Keratinocyte (primary cell): ENCODE data around the gene STAG3. TPM values are rescaled to one million over a fixed set of nuclear protein-coding genes. Genes with fewer than 3 reads are reported as not detected.

Source experiments
- DNase-seq: peaks from one replicate; pipeline ENCODE4 v3.0.0-alpha.2; 2011; ENCODE audit warnings: low read depth, missing footprints, low spot score
- FAIRE-seq: peaks from 2 replicates; lab custom pipeline; 2011; peaks lifted over from hg19 to GRCh38; lab: Jason Lieb, UNC
- H2AFZ ChIP-seq: 2 replicates; pipeline ENCODE4 v1.6.0; 2012; ENCODE audit warnings: low read length, control low read depth, inconsistent platforms; ENCODE audit not compliant: control insufficient read depth
- H3K27ac ChIP-seq: 2 replicates; pipeline ENCODE4 v1.5.1; 2011; ENCODE audit warnings: low read length; ENCODE audit not compliant: control insufficient read depth, insufficient read depth
- H3K27me3 ChIP-seq: 3 replicates; pipeline ENCODE4 v1.6.0; 2011; ENCODE audit warnings: low read length; ENCODE audit not compliant: control insufficient read depth, insufficient read depth; ENCODE audit errors: extremely low read depth
- H3K36me3 ChIP-seq, 2 experiments: 2 replicates in 1 of 2; 3 replicates in 1 of 2; pipeline ENCODE4 v1.5.1; 2011; ENCODE audit warnings: low read length in 2 of 2, mild to moderate bottlenecking in 1 of 2; ENCODE audit not compliant: control insufficient read depth in 2 of 2, insufficient read depth in 2 of 2; ENCODE audit errors: extremely low read depth in 1 of 2
- H3K4me1 ChIP-seq: 3 replicates; pipeline ENCODE4 v1.5.1; 2011; ENCODE audit warnings: low read length; ENCODE audit not compliant: control insufficient read depth, insufficient read depth; ENCODE audit errors: extremely low read depth
- H3K4me2 ChIP-seq: 3 replicates; pipeline ENCODE4 v1.6.0; 2011; ENCODE audit warnings: low read depth, low read length; ENCODE audit not compliant: control insufficient read depth, insufficient read depth; ENCODE audit errors: extremely low read depth
- H3K4me3 ChIP-seq, 3 experiments: fragments of 200-600 bp in 1 of 3; sonication (generic) in 1 of 3; 2 replicates in 2 of 3; 3 replicates in 1 of 3; pipeline ENCODE4 v1.5.1; 2011 to 2016; ENCODE audit warnings: low read length in 3 of 3, mild to moderate bottlenecking in 3 of 3, control low read depth in 2 of 3, inconsistent platforms in 1 of 3, low read depth in 1 of 3, mixed read lengths in 1 of 3, mixed run types in 1 of 3, moderate library complexity in 1 of 3; ENCODE audit not compliant: control insufficient read depth in 2 of 3, insufficient read depth in 2 of 3; ENCODE audit errors: extremely low read depth in 1 of 3
- H3K79me2 ChIP-seq: 2 replicates; pipeline ENCODE4 v1.6.0; 2012; ENCODE audit warnings: low read length; ENCODE audit not compliant: control insufficient read depth, insufficient read depth
- H3K9ac ChIP-seq: 3 replicates; pipeline ENCODE4 v1.6.0; 2011; ENCODE audit warnings: low read length; ENCODE audit not compliant: control insufficient read depth, insufficient read depth; ENCODE audit errors: extremely low read depth
- H3K9me1 ChIP-seq: 3 replicates; pipeline ENCODE4 v1.6.0; 2011; ENCODE audit warnings: low read length; ENCODE audit not compliant: control insufficient read depth, insufficient read depth; ENCODE audit errors: extremely low read depth
- H3K9me3 ChIP-seq: 2 replicates; pipeline ENCODE4 v1.5.1; 2012; ENCODE audit warnings: low read depth, low read length; ENCODE audit not compliant: control insufficient read depth
- H4K20me1 ChIP-seq: 3 replicates; pipeline ENCODE4 v1.6.0; 2011; ENCODE audit warnings: low read length; ENCODE audit not compliant: control insufficient read depth, insufficient read depth; ENCODE audit errors: extremely low read depth
- EZH2 ChIP-seq: IDR thresholded peaks from one replicate; pipeline ENCODE4 v1.6.1; 2012; ENCODE audit warnings: inconsistent platforms, mild to moderate bottlenecking, low read length, moderate library complexity
- dilution Hi-C: fragments of 300-500 bp; cut with MboI; formaldehyde crosslinking; loops from one replicate; pipeline ENCODE4 v1.7.0; 2020; ENCODE audit warnings: low sequenced_read_pairs; ENCODE audit not compliant: extremely low pct_ligation_motif_present
- polyA plus RNA-seq, 5 experiments: library from polyadenylated mRNA; depleted of rRNA in 3 of 5; stranded (reverse) in 3 of 5; stranded (forward) in 1 of 5; unstranded in 1 of 5; fragments of >200 nt; gene quantifications; 1 replicate in 1 of 5; 2 replicates in 3 of 5; 3 replicates in 1 of 5; pipeline versions ENCODE4 v1.2.1 to v1.2.3, GENCODE V29; 2011 to 2012; ENCODE audit warnings: missing spikeins in 2 of 5, low read depth in 1 of 5, low replicate concordance in 1 of 5
- TF ChIP-seq, protein P1 (sequence below), 3 experiments: IDR thresholded peaks in 1 of 3; conservative IDR thresholded peaks in 1 of 3; optimal IDR thresholded peaks in 1 of 3; 2 replicates in 2 of 3; 3 replicates in 1 of 3; pipeline versions ENCODE3 to v1.5.1; 2011; ENCODE audit warnings: low read length in 3 of 3, mild to moderate bottlenecking in 3 of 3, moderate library complexity in 2 of 3, control low read depth in 1 of 3, inconsistent platforms in 1 of 3; ENCODE audit not compliant: insufficient read depth in 2 of 3; ENCODE audit errors: extremely low read depth in 1 of 3

The STAG3 gene
- polyA plus RNA-seq, 1 donor (not counting 4 experiments of a cell fraction or from before 2014, with no cell fraction given) = 0.28 TPM

DNA sequence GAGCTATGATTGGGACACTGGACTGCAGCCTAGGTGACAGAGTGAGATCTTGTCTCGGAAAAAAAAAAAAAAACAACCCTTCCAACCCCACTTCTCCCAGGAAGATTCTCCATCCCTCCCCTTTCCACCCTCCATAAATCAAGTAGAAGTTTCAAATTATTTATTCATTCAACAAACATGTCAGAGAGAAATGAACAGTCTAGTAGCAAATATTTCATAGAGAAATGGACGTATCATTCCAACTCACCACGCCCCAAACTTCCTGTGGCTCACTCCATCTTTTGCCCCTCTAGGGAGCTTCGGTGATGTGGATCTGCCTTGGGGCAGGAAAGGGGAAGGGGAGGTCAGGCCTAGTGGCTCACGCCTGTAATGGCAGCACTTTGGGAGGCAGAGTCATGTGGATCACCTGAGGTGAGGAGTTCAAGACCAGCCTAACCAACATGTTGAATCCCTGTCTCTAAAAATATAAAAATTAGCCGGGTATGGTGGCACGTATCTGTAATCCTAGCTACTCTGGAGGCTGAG is 18.6 kb upstream of the STAG3 start:
- Histone ChIP-seq H3K27me3 (no peaks in the 10 kb centered on the region), H4K20me1 (peaks cover 5% of the 10 kb centered on the region), H3K4me3 (peak overlapping the region; percentile 63 to 91 (median 70)), H3K4me1 (peaks cover 32% of the 10 kb centered on the region), H2AFZ (peak overlapping the region; percentile 68), H3K27ac (peak overlapping the region; percentile 40), H3K79me2 (peaks cover 2% of the 10 kb centered on the region), H3K4me2 (peak overlapping the region; percentile 82), H3K9me1 (peaks cover 2% of the 10 kb centered on the region), H3K9ac (peak overlapping the region; percentile 79), H3K36me3 (peaks cover 13 to 28% of the 10 kb centered on the region in 2 experiments), H3K9me3 (no peaks in the 10 kb centered on the region)
- TF ChIP-seq, protein P1, sequence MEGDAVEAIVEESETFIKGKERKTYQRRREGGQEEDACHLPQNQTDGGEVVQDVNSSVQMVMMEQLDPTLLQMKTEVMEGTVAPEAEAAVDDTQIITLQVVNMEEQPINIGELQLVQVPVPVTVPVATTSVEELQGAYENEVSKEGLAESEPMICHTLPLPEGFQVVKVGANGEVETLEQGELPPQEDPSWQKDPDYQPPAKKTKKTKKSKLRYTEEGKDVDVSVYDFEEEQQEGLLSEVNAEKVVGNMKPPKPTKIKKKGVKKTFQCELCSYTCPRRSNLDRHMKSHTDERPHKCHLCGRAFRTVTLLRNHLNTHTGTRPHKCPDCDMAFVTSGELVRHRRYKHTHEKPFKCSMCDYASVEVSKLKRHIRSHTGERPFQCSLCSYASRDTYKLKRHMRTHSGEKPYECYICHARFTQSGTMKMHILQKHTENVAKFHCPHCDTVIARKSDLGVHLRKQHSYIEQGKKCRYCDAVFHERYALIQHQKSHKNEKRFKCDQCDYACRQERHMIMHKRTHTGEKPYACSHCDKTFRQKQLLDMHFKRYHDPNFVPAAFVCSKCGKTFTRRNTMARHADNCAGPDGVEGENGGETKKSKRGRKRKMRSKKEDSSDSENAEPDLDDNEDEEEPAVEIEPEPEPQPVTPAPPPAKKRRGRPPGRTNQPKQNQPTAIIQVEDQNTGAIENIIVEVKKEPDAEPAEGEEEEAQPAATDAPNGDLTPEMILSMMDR (optimal IDR thresholded peaks at IDR 0.05 in 1 of 3, IDR thresholded peaks at IDR 0.05 in 1 of 3, conservative IDR thresholded peaks at IDR 0.05 in 1 of 3; ENCODE audit: extremely low read depth in 1 of 3, insufficient read depth in 2 of 3, low read length in 3 of 3) = no peak
- no peak for TF ChIP-seq EZH2
- dilution Hi-C loops = no loop called here
- no peak for FAIRE-seq
- no peak for DNase-seq

DNA sequence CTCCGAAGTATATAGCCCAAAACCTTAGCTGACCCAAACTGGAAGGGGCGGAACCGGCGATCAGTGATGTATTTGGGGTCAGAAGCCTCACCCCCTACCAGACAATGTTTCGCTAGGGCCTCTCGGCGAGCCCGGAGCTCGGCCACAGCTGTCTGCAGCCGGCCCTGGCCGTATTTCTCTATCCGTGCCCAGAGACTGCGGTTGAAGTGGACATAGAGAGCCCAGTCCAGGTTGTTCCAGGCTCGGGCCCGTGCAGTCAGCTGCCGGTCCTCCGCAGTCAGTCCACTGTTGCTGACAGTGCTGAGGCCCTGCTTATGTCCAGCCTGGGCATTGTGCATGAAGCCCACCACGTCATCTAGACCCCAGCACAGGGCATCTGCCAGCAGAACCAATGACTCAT is 17.7 kb upstream of the STAG3 start:
- dilution Hi-C loops = no loop called here

More for the DNA sequence above, 17.7 kb upstream of the STAG3 start:
- Histone ChIP-seq H3K9me1 (peaks cover 2% of the 10 kb centered on the region), H3K4me3 (no peak overlapping the region), H3K79me2 (peaks cover 2% of the 10 kb centered on the region), H4K20me1 (peaks cover 5% of the 10 kb centered on the region), H3K36me3 (peaks cover 13 to 24% of the 10 kb centered on the region in 2 experiments), H3K27me3 (no peaks in the 10 kb centered on the region), H3K9ac (no peak overlapping the region), H3K27ac (no peak overlapping the region), H2AFZ (no peak overlapping the region), H3K9me3 (no peaks in the 10 kb centered on the region), H3K4me1 (peaks cover 32% of the 10 kb centered on the region), H3K4me2 (no peak overlapping the region)
- no peak for FAIRE-seq
- DNase-seq = no peak
- no peak for TF ChIP-seq EZH2
- TF ChIP-seq, protein P1 (optimal IDR thresholded peaks at IDR 0.05 in 1 of 3, IDR thresholded peaks at IDR 0.05 in 1 of 3, conservative IDR thresholded peaks at IDR 0.05 in 1 of 3; ENCODE audit: extremely low read depth in 1 of 3, insufficient read depth in 2 of 3, low read length in 3 of 3) = no peak
